Right hindlimb (tissue), 1 donor: ENCODE measurements around the gene MINDY4.

ENCODE experiments used
- DNase-seq: peaks from one replicate; pipeline ENCODE4 v3.0.0-alpha.2; 2018

Gene MINDY4

DNA sequence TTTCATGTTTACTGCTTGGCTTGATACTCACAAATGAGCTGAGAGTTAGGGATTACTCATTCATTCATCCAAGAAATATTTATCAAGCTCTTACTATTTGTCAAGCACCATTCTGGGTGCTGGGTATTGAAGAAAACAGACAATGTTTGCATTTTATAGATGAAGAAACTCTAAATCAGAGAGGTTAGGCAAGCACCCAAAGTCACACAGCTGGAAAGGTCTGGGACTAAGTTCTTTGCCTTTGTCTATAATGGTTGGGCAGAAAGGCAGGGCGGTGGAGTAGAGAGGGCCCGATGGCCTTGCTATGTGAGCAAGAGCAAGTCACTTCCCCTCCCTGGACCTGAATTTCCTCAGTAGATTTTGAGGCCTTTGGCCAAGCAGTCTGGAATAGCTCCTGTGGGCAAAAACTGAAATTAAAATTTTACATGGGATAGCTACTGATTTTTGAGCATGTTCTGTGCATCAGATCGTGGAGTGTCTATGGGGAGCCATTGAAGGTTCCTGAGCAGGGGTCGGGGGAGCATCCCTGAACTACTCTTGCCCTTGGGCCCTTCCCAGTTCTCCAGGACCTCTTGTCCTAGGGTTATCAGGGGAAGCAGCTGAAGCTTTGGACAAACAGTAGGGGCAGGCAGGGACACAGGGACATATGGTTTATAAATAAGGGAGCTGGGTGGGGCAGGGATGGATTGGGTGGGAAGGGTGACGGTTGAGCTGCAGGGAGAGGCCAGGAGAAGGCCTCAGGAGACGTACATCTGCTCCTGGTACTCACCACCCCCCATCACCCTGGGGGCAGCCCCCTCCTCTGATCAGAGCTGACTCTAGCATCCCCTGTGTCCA, 163.7 kb downstream of the MINDY4 start:
- no peak for DNase-seq

GRCh38 chr7:30935569-30935877, 164.3 kb downstream of the MINDY4 start:
- no peak for DNase-seq

DNA sequence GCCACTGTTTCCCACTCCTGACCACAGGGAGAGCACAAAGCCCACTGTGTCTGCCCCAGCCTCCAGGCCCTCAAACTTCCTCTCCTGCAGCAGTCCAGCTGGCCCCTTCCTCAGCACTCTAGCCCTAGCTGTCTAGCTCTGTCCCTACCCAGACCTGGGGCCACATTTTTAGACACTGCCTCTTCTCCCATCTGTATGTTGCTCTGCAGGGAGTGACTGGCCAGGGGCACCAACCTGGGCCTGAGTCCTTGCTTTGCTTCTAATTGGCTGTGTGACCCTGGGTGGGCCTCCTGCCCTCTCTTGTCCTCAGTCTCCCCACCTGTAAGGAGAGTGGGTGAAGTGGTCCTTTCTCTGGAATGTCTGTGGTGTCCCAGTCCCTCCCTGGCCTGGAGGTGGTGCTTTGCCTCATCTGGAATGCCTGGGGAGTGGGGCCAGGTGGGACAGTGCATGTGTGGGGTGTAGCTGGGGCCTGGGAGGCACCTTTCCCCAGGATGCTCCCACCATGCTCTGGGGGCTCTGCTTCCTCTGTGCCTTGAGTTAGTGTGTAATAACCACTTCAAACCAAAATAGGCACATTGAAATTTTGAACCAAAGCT, 165.5 kb downstream of the MINDY4 start:
- no peak for DNase-seq

DNA sequence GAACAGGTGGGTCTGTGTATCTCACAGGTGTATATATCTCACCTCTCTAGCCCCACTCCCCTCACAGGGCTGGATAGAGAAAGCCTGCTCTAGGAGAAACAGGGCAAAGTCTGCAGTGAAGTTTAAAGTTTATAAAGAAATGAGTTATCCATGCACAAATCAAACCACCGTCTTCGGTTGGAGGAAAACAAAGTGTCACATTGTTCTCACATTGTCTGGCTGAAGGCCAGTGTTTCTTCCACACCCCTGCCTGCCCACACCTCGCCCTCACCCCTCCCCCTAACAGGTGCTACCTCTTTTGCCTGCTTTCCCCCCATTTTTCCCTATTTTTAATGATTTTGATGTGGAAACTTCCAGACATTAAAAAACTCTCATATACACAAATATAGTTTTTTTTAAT, 166.2 kb downstream of the MINDY4 start:
- no peak for DNase-seq

DNA sequence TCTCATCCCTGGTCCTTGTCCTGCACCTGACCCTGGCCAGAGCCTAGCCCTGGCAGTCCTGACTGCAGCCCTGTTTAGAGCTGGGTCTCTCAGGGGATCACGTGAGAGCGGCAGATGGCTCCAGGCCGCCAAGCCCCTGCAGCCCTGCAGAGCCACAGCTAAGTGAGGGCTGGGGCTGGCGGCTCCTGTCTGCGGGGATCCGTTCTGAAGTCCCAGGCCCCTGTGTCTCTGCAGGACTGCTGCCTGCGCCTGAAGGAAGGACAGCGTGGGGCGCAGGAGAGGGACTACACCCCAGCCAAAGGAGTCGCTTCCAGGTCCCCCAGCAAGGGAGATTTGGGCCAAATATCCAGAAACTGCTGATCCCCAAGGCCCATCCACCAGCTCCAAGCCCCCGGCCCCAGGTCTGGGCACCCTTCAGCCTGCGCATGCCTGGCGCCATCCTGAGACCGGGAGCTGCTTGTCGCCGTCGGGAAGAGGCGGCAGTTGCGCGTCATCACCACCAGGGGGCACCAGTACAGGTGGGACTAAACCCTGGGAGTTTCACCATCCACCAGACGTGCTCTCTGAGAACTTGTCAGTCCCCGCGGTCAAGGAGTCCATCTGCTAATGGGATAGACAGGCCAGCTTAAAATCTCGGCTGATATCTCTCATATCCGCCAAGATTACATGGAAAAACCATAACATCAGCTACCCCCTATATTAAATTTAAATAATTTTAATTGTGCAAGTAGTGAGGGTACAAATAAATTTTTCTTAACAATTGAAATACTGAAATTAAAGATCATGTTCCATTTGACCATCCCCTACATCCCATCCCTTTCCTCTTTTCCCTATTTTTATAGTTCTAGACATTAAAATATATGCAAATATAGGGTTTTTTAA, 167.5 kb downstream of the MINDY4 start:
- peak; percentile 82 for DNase-seq

DNA sequence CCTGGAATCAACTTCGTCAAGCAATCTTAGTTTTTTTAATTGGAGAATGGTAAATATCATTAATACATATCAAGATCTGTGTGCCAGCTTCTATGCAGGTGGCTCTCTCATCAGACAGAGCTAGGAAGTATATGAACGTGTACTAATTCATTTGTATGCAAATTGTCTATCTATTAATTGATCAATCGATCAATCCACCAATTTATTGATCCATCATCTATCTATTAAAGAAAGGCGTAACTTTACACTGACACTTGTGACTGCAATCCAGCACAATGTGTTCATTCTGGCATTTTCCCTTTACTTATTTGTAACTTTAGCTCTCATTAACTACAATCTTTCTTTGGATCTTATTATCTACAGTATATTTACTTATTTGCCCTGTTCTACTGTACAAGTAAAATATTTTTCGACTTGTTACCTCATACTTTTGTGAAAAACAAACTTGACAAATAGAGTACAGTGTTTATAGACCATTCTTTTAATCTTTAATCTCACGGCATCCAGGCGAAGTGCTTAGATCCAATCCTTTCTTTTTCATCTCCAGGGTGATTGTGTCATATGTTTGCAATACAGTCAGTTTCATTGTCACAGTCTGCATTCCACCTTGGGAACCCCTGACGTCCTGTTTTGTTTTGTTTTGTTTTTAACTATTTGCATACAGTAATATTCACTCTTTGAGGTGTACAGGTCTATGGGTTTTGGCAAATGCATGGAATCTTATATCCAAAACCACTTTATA, 170.5 kb downstream of the MINDY4 start:
- no peak for DNase-seq
